Loucy (cell line): ENCODE measurements around the gene POLR1D.

ENCODE experiments used
- H2AFZ ChIP-seq: fragments of 200-600 bp; sonication (generic); 2 replicates; pipeline ENCODE4 v1.6.0; 2016; ENCODE audit warnings: antibody characterized with exemption, mild to moderate bottlenecking, low read length, moderate library complexity
- H3F3A ChIP-seq: fragments of 200-600 bp; 2 replicates; pipeline ENCODE4 v1.6.0; 2016; ENCODE audit warnings: antibody characterized with exemption, low read depth, mild to moderate bottlenecking
- H3K27me3 ChIP-seq: fragments of 200-600 bp; sonication (generic); 2 replicates; pipeline ENCODE4 v1.6.1; 2014; ENCODE audit warnings: low read length, mild to moderate bottlenecking; ENCODE audit not compliant: insufficient read depth, poor library complexity, severe bottlenecking
- H3K36me3 ChIP-seq: fragments of 200-600 bp; sonication (generic); 2 replicates; pipeline ENCODE4 v1.6.1; 2016; ENCODE audit warnings: low read length; ENCODE audit not compliant: insufficient read depth
- H3K4me1 ChIP-seq: fragments of 200-600 bp; sonication (generic); 2 replicates; pipeline ENCODE4 v1.5.1; 2014; ENCODE audit warnings: low read length, mild to moderate bottlenecking; ENCODE audit not compliant: insufficient read depth, poor library complexity, severe bottlenecking
- H3K4me2 ChIP-seq: fragments of 200-600 bp; sonication (generic); 2 replicates; pipeline ENCODE4 v1.6.0; 2014; ENCODE audit warnings: antibody characterized with exemption, low read length, low read depth, mild to moderate bottlenecking; ENCODE audit not compliant: poor library complexity, severe bottlenecking
- H3K4me3 ChIP-seq: fragments of 200-600 bp; sonication (generic); 2 replicates; pipeline ENCODE4 v1.5.1; 2014; ENCODE audit warnings: low read length, mild to moderate bottlenecking, mixed read lengths; ENCODE audit not compliant: poor library complexity, severe bottlenecking
- H3K79me2 ChIP-seq: fragments of 200-600 bp; sonication (generic); 2 replicates; pipeline ENCODE4 v1.6.1; 2014; ENCODE audit warnings: low read length; ENCODE audit not compliant: insufficient read depth
- H3K9ac ChIP-seq: fragments of 200-600 bp; sonication (generic); 2 replicates; pipeline ENCODE4 v1.6.0; 2014; ENCODE audit warnings: mild to moderate bottlenecking, low read depth, low read length, moderate library complexity; ENCODE audit not compliant: poor library complexity, severe bottlenecking
- H3K9me2 ChIP-seq: fragments of 200-600 bp; sonication (generic); replicated peaks from 2 replicates; pipeline ENCODE4 v1.6.1; 2016; ENCODE audit warnings: low read depth, low read length, mixed read lengths
- H3K9me3 ChIP-seq: fragments of 200-600 bp; sonication (generic); 2 replicates; pipeline ENCODE4 v1.6.1; 2014; ENCODE audit warnings: mild to moderate bottlenecking, antibody characterized with exemption, low read length, low read depth; ENCODE audit not compliant: insufficient read depth
- H4K20me1 ChIP-seq: fragments of 200-600 bp; sonication (generic); 2 replicates; pipeline ENCODE4 v1.6.0; 2014; ENCODE audit warnings: antibody characterized with exemption, low read length, mild to moderate bottlenecking; ENCODE audit not compliant: insufficient read depth, poor library complexity, severe bottlenecking
- EZH2phosphoT487 ChIP-seq: fragments of 200-600 bp; IDR thresholded peaks from 2 replicates; pipeline ENCODE4 v1.6.1; 2018; ENCODE audit warnings: antibody characterized with exemption, mild to moderate bottlenecking, moderate library complexity, borderline replicate concordance
- TF ChIP-seq, protein P1 (sequence below): fragments of 200-600 bp; sonication (generic); conservative IDR thresholded peaks from 2 replicates; pipeline ENCODE4 v1.5.1; 2014; ENCODE audit warnings: mild to moderate bottlenecking, antibody characterized with exemption, low read length

Gene POLR1D

DNA sequence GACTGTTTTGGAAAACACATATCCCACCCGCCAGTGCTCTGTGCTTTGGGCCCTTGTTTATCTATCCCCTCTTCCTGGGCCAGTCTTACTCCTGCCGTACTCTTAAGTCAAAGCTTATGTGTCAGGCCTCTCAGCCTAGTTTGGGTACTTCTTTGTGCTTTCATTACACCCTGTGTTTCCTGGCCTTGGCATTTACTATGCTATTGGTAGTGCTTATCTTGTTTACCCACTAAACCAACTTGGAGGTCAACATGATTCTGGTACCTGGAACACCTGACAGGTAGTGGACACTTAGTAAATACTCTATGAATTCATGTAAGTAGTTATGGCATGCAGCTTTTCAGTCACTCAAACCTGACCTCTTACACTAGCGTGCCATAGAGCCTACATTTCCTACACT is 2.4 kb downstream of the POLR1D start:
- H3F3A ChIP-seq: no peaks in the 10 kb centered on the region
- H2AFZ ChIP-seq: no peak overlapping the region
- H3K4me2 ChIP-seq: peak overlapping the region; percentile 98
- peaks cover 91% of the 10 kb centered on the region for H3K79me2 ChIP-seq
- H4K20me1 ChIP-seq: peaks cover 70% of the 10 kb centered on the region
- no peaks in the 10 kb centered on the region for H3K27me3 ChIP-seq
- peaks cover 62% of the 10 kb centered on the region for H3K4me1 ChIP-seq
- peak overlapping the region; percentile 86 for H3K9ac ChIP-seq
- H3K9me2 ChIP-seq: no peaks in the 10 kb centered on the region
- TF ChIP-seq, protein P1, sequence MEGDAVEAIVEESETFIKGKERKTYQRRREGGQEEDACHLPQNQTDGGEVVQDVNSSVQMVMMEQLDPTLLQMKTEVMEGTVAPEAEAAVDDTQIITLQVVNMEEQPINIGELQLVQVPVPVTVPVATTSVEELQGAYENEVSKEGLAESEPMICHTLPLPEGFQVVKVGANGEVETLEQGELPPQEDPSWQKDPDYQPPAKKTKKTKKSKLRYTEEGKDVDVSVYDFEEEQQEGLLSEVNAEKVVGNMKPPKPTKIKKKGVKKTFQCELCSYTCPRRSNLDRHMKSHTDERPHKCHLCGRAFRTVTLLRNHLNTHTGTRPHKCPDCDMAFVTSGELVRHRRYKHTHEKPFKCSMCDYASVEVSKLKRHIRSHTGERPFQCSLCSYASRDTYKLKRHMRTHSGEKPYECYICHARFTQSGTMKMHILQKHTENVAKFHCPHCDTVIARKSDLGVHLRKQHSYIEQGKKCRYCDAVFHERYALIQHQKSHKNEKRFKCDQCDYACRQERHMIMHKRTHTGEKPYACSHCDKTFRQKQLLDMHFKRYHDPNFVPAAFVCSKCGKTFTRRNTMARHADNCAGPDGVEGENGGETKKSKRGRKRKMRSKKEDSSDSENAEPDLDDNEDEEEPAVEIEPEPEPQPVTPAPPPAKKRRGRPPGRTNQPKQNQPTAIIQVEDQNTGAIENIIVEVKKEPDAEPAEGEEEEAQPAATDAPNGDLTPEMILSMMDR: no peak
- no peak for TF ChIP-seq EZH2phosphoT487
- peak overlapping the region; percentile 89 for H3K4me3 ChIP-seq
- H3K36me3 ChIP-seq: no peaks in the 10 kb centered on the region
- H3K9me3 ChIP-seq: no peaks in the 10 kb centered on the region

DNA sequence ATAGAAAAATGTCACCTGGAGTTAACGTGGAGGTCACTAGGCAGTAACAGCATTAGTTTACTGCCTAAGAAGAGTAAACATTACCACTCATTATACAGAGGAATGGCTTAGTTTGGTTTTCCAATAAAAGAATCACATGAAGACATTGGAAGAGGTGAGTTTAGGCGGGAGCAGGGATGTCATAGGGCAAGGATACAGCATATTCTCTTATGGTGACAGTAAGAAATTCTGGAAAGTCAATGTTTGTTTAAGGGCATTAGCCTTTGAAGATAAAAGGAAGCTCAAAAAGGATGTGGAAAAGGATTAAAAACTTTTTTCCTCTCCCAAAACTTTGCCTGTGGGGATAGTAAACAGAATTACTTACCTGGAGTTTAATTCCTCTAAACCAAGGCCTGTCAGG is 4.1 kb downstream of the POLR1D start:
- Histone ChIP-seq H3K4me3 (peak overlapping the region; percentile 25), H3K4me1 (peaks cover 63% of the 10 kb centered on the region), H3K9me3 (no peaks in the 10 kb centered on the region), H3F3A (no peaks in the 10 kb centered on the region), H3K27me3 (no peaks in the 10 kb centered on the region), H3K9ac (no peak overlapping the region), H3K9me2 (no peaks in the 10 kb centered on the region), H2AFZ (no peak overlapping the region), H3K36me3 (no peaks in the 10 kb centered on the region), H3K79me2 (peaks cover 96% of the 10 kb centered on the region), H3K4me2 (peak overlapping the region; percentile 98), H4K20me1 (peaks cover 68% of the 10 kb centered on the region)
- TF ChIP-seq, protein P1: no peak
- TF ChIP-seq EZH2phosphoT487: no peak

GRCh38 chr13:27627380-27627779 is 5.7 kb downstream of the POLR1D start:
- TF ChIP-seq, protein P1: no peak
- TF ChIP-seq EZH2phosphoT487: no peak
- peaks cover 77% of the 10 kb centered on the region for H4K20me1 ChIP-seq
- no peaks in the 10 kb centered on the region for H3F3A ChIP-seq
- peaks cover 95% of the 10 kb centered on the region for H3K79me2 ChIP-seq
- H3K27me3 ChIP-seq: no peaks in the 10 kb centered on the region
- no peaks in the 10 kb centered on the region for H3K36me3 ChIP-seq
- no peak overlapping the region for H3K9ac ChIP-seq
- no peaks in the 10 kb centered on the region for H3K9me3 ChIP-seq
- H3K4me3 ChIP-seq: no peak overlapping the region
- no peak overlapping the region for H2AFZ ChIP-seq
- peaks cover 72% of the 10 kb centered on the region for H3K4me1 ChIP-seq
- no peaks in the 10 kb centered on the region for H3K9me2 ChIP-seq
- peak overlapping the region; percentile 98 for H3K4me2 ChIP-seq
